ENCODE data around the gene CLMN.

CLMN gene

GRCh38 chr14:95260537-95261361, 59.0 kb downstream of the CLMN start:
- DNase-seq, result no peak

DNA sequence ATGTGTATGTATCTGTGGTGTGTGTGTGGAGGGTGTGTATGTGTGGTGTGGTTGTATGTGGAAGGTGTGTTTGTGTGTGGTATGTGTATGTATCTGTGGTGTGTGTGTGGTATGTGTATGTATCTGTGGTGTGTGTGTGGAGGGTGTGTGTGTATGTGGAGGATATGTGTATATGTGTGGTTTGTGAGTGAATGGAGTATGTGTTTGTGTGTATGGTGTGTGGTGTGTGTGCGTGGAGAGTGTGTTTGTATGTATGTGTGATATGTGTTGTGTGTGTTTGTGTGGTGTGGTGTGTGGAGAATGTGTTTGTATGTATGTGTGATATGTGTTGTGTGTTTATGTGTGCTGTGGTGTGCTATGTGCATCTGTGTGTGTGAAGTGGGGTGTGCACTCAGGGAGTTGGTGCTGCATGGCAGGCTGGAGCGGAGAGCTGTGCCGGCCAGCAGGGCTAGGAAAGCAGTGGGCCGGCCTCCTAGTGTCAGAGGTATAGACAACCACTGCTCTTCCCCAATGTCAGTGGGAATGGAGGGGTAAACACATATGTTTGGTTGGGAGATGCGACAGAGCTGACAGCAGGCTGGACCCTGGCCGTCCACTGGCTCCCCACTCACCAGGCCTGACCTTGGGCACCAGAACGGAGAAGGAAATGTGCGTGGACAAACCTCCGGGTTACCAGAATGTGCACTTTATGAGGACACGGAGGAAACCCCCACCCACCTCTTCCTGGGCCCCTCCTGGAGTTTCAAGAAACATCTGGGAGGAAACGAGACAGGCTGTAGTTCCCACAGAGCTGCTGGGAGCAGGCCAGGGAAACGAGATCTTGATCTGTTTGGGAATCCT, 60.7 kb downstream of the CLMN start:
- no peak for DNase-seq

- no peak for DNase-seq
These were observed 61.6 kb downstream of the CLMN start for GRCh38 chr14:95258156-95258555.

GRCh38 chr14:95257521-95257920, 62.2 kb downstream of the CLMN start:
- DNase-seq, result no peak

DNA sequence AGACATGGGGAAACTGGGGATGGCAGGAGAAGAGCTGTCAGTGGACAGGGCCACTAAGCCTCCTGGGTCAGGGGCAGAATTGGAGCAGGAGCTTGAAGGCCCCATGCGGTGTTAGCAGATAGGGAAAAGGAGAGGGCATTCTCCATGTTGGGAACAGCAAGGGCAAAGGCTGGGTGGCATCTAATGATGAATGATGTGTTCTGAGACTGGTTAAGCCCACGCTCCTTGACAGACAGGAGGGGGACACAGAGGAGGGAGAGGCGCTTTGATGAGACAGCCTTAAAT, 63.0 kb downstream of the CLMN start:
- no peak for DNase-seq

DNA sequence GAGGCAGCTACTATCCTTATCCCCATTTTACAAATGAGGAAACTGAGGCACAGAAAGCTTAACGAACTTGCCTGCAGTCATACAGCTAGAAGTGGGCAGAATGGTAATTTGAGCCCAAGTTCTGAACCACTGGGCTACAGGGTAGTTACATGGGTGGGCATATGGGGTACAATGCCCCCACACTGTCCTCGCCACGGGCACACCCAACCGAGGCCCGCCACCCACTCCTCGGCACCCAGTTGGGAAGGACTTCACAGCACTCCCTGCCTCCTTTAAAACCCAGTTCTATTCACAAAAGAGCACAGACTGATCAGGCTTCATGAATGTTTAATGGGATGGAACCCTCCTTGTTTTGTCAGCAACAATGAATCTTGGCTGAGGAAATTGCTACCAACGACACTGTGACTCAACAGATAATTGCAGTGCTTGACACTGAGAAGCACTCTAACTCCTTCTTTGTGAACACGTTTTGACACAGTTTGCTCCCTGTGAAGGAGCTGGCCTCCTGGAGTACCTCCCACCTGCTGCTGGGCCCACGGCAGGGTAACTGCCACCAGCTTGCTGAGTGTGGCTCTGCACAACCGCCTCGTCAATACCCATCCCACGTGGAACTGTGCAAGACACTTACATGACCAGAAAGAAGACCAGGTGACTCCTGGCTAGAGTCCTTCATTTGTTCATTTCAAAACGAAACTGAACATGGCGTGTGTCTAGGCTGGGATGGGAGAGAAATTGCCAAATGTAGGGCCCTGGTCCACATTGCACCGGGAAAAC, 63.5 kb downstream of the CLMN start:
- DNase-seq, result no peak

DNA sequence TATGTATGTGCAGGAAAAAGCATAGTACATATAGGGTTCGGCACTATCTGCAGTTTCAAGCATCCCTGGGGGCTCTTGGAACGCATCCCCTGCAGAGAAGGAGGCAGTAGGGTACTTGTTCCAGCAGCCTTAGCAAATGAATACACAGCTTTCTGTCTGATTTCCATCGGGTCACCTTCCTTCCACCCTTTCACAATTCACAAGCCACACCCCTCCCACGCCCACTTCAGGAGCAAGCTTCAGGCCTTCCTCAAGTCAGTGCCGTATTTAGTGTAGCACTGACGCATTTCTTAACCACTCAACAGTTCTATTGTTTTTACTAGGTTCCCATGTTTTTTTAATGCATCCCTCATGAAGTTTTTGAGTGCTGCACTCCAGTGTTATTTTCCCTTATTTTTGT, 64.2 kb downstream of the CLMN start:
- DNase-seq, result no peak

GRCh38 chr14:95255013-95255412, 64.7 kb downstream of the CLMN start:
- no peak for DNase-seq

DNA sequence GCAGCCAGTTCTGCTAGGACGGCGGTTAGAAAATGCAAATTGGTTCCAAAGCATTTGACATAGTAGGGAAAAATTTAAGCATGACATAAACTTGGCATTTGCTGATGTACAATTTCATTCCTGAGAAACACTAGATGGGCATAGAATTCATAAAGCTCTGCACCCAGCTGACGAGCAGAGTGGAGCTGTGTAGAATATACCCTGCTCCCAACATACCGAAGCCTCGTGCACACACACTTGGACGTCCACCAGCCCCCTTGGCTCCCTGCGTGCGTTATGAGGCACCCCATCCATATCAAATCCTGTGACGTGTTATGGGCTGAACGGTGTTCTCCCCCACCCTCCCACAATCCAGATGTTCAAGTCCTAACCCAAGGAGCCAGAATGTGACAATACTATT, 65.4 kb downstream of the CLMN start:
- DNase-seq, result no peak

DNA sequence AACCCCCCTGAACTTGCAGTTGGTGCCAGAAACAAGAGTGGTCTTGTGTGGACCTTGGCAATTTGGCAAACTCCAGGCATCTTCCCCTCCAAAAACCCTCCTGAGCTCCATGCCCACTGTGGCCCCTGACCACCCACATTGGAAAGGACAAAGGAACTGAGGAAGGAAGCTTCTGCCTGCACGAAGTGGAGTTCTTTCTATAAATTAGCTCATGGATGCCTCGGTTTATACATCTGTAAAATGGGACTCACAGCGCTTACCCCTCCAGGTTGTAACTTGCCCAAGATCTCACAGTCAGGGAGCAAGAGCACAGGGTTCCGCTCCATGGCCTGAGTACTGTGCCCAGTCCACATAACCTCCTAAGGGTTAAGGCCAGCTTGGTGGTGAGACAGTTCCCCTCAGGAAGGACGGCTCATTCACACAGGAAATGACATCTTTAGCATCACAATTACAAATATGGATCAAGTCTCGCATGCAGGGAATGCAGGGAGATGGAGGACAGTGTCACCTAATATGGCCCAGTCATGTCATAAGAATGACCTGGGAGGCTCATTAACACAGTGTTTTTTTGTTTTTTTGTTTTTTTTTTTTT, 66.6 kb downstream of the CLMN start:
- DNase-seq, result no peak

DNA sequence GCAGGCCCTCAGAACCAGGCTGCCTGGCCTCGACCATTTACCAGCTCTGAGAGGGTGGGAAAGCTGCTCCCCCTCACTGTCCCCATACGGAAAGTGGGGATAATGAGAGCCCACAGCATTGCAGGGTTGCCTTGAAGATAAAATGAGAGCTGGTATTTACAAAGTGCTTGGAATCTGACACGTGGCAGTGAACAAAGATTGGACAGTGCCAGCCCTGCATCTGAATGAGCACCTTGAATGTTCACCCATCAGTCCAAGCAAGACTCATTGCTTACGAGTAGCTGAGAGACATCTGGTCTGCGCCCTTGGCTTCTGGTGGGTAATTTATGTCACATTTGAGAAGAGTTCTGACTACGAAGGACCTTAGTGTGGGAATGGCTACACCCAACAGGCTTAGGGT, 67.5 kb downstream of the CLMN start:
- DNase-seq, result no peak

GRCh38 chr14:95250936-95251335, 68.8 kb downstream of the CLMN start:
- DNase-seq, result no peak

- no peak for DNase-seq
These were observed 69.5 kb downstream of the CLMN start for GRCh38 chr14:95250140-95250769.

- DNase-seq, result no peak
These were observed 71.3 kb downstream of the CLMN start for GRCh38 chr14:95248432-95248831.

DNA sequence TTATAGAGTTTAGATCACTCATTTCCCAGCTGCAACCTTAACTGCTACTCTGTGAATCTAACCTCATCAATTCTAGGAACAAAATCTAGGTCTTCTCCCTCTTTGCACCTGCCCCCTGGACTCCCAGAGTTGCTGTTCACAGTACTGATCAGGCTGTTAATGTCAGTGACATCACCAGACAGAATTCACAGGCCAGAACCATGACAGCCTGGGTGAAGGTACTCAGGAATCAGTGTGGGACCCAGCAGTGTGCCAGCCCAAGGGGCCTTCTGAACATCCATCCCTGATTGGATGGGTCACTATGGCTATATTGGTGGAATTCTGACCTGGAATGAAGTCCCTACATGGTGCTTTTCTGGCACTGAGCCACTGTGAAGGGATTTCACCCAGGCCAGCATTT, 72.8 kb downstream of the CLMN start:
- DNase-seq, result no peak

GRCh38 chr14:95245334-95245733, 74.4 kb downstream of the CLMN start:
- no peak for DNase-seq

DNA sequence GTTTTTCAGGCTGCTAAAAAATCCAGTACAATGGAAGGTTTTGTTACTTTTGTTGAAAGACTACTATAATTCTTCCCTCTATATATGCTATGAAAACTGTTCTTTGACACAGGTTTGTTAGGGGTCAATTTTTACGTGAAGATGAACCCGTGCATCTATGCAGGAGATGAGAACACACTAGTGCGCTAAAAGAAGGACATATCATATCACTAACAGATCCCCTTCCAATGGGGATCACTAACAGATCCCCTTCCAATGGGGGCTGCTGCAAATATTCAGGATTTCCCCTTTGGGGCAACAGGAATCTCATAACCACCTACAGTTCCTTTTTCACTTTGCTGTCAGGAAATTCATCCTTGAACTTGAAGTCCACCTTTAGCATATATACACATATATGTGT, 75.1 kb downstream of the CLMN start:
- no peak for DNase-seq

DNA sequence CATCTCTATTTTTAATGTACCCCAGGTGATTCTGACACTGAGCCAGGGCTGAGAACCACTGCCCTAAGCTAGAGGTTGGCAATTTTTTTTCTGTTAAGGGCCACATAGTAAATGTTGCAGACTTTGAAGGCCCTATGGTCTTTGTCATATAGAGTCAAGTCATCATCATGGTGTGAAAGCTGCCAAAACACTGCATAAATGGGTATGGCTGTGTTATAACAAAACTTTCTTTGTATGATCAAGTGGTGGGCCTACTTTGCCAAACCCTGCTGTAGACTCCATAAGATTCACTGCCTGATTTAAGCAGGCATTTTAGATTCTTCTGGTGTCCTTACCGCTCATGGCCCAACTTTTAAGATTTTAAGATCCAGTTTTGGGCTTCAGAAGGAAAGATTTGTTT, 76.8 kb downstream of the CLMN start:
- no peak for DNase-seq

- no peak for DNase-seq
These were observed 78.6 kb downstream of the CLMN start for GRCh38 chr14:95240859-95241813.

GRCh38 chr14:95238487-95239298, 81.0 kb downstream of the CLMN start:
- DNase-seq, result no peak

GRCh38 chr14:95237958-95238340, 81.8 kb downstream of the CLMN start:
- DNase-seq, result no peak

All from activated gamma-delta T cell (primary cell).